Karpas-422 (cell line): Measurements from ENCODE around the gene CATSPERZ. TPM values are rescaled to one million over a fixed set of nuclear protein-coding genes. Genes with fewer than 3 reads are reported as not detected.

Experiments
- DNase-seq: peaks from one replicate; pipeline ENCODE4 v3.0.0-alpha.2; 2015
- H2AFZ ChIP-seq: fragments of 200-600 bp; sonication (generic); 2 replicates; pipeline ENCODE4 v1.6.1; 2014; ENCODE audit warnings: antibody characterized with exemption, low read length, mixed read lengths
- H3K27ac ChIP-seq: fragments of 200-600 bp; sonication (generic); 2 replicates; pipeline ENCODE4 v1.5.1; 2014; ENCODE audit warnings: mild to moderate bottlenecking, low read length, moderate library complexity
- H3K27me3 ChIP-seq: fragments of 200-600 bp; sonication (generic); 2 replicates; pipeline ENCODE4 v1.6.1; 2014; ENCODE audit warnings: low read length, mixed read lengths
- H3K36me3 ChIP-seq: fragments of 200-600 bp; sonication (generic); 2 replicates; pipeline ENCODE4 v1.6.1; 2014; ENCODE audit warnings: low read length, mixed read lengths; ENCODE audit not compliant: insufficient read depth
- H3K4me1 ChIP-seq: fragments of 200-600 bp; sonication (generic); 2 replicates; pipeline ENCODE4 v1.6.1; 2014; ENCODE audit warnings: mild to moderate bottlenecking, low read length, mixed read lengths
- H3K4me2 ChIP-seq: fragments of 200-600 bp; sonication (generic); 2 replicates; pipeline ENCODE4 v1.6.1; 2014; ENCODE audit warnings: low read length, low read depth, mild to moderate bottlenecking; ENCODE audit not compliant: poor library complexity, severe bottlenecking
- H3K4me3 ChIP-seq: fragments of 200-600 bp; sonication (generic); 2 replicates; pipeline ENCODE4 v1.5.1; 2014; ENCODE audit warnings: mild to moderate bottlenecking, antibody characterized with exemption, low read length, mixed read lengths
- H3K79me2 ChIP-seq: fragments of 200-600 bp; sonication (generic); 2 replicates; pipeline ENCODE4 v1.6.1; 2014; ENCODE audit warnings: mild to moderate bottlenecking, low read length, mixed read lengths
- H3K9ac ChIP-seq: fragments of 200-600 bp; sonication (generic); 2 replicates; pipeline ENCODE4 v1.6.0; 2014; ENCODE audit warnings: low read length
- H3K9me2 ChIP-seq: fragments of 200-600 bp; sonication (generic), shearing (Covaris generic); replicated peaks from 2 replicates; pipeline ENCODE4 v1.6.0; 2014; ENCODE audit warnings: mild to moderate bottlenecking, low read length, moderate library complexity; ENCODE audit not compliant: insufficient read depth
- H3K9me3 ChIP-seq: fragments of 300-700, 200-600 bp; sonication (generic); 2 replicates; pipeline ENCODE4 v1.6.1; 2014; ENCODE audit warnings: low read length, mixed read lengths
- H4K20me1 ChIP-seq: fragments of 200-600 bp; sonication (generic); 2 replicates; pipeline ENCODE4 v1.6.1; 2014; ENCODE audit warnings: mild to moderate bottlenecking, antibody characterized with exemption, low read length, low read depth; ENCODE audit not compliant: insufficient read depth
- total RNA-seq: library from RNA; depleted of rRNA; stranded (reverse); fragments of >200 nt; shearing (Covaris generic); gene quantifications from 2 replicates; pipeline ENCODE4 v1.2.3, GENCODE V29; 2014; ENCODE audit warnings: low replicate concordance

The CATSPERZ gene
- total RNA-seq, 1 experiment from 2014 or later, result not detected

DNA sequence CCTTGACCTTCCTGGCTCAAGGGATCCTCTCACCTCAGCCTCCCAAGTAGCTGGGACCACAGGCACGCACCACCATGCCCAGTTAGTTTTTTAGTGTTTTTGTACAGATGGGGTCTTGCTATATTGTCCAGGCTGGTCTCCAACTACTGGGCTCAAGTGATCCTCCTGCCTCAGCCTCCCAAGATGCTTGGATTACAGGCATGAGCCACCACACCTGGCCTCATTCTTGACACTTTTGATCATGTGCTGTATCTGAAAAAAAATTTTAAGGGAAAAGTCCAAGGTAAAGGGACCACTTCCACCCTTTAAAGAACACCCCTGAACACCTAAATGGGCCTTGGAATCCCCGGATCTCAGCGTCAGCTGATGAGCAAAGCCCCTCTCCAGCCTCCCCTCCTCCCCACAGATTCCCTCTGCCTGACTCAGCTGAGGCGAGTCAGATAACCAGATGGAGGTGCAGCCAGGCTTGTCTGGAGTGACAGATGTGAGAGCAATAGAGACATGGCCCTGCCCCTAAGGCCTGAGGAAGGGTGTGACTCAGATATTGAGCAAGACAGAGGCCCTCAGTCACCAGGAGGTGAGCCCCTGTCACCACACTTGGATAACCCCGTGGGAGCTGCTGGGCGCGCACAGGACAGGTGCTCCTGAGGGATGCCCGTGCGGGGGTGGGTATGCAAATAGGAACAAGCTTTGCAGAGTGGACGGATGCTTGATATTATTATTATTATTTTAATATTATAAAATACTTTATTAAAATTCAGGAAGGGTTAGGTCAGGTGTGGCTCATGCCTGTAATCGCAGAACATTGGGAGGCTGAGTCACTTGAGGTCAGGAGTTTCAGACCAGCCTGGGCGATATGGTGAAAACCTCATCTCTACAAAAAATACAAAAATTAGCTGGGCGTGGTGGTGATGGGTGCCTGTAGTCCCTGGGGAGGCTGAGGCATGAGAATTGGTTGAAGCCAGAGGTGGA is 34.9 kb downstream of the CATSPERZ start:
- Histone ChIP-seq H3K4me3 (no peak overlapping the region), H3K36me3 (peaks cover 11% of the 10 kb centered on the region; the same call in 1 of the 2 replicates), H3K9me3 (no peaks in the 10 kb centered on the region), H3K4me1 (peaks cover 55% of the 10 kb centered on the region), H3K79me2 (peaks cover 26% of the 10 kb centered on the region), H3K4me2 (peak overlapping the region; percentile 33), H3K9me2 (no peaks in the 10 kb centered on the region), H3K9ac (0 out of 2 replicates have a peak overlapping the region, but pooled peaks have one; percentile 13), H3K27me3 (no peaks in the 10 kb centered on the region), H4K20me1 (peaks cover 3% of the 10 kb centered on the region; the same call in 1 of the 2 replicates), H3K27ac (peak overlapping the region; percentile 90), H2AFZ (no peak overlapping the region)
- DNase-seq, result peak; percentile 97

DNA sequence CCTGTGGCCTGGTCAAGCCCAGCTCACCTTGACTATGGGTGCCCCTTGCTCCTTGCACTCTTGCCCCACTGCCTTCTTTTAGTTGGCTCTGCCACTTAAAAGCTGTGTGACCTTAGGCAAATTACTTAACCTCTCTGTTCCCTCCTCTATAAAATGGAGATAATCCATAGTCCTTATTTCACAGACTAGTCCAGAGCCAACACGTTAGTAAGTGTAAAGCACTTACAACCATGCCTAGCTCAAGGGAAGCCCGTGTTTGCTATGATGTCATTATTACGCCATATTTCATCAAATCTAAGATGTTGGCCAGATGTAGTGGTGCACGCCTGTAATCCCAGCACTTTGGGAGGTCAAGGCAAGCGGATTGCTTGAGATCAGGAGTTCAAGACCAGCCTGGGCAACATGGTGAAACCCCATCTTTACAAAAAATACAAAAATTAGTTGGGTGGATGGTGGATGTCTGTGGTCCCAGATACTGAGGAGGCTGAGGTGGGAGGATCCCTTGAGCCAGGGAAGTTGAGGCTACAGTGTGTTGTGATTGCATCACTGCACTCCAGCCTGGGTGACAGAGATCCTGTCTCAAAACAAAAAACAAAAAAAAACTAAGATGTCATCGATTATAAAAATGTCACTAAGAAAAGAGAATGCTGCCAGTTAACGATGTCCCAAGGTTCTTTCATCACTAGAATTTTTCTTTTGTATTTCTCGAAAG is 37.5 kb downstream of the CATSPERZ start:
- H4K20me1 ChIP-seq, result peaks cover 16% of the 10 kb centered on the region; the same call in 1 of the 2 replicates
- peaks cover 59% of the 10 kb centered on the region for H3K4me1 ChIP-seq
- H3K36me3 ChIP-seq, result peaks cover 11% of the 10 kb centered on the region; the same call in 1 of the 2 replicates
- no peak overlapping the region for H3K9ac ChIP-seq
- H2AFZ ChIP-seq, result no peak overlapping the region
- no peaks in the 10 kb centered on the region for H3K9me3 ChIP-seq
- DNase-seq, result no peak
- no peaks in the 10 kb centered on the region for H3K27me3 ChIP-seq
- H3K4me2 ChIP-seq, result no peak overlapping the region
- peak overlapping the region; percentile 90; the same call in 1 of the 2 replicates for H3K27ac ChIP-seq
- H3K4me3 ChIP-seq, result no peak overlapping the region
- peaks cover 30% of the 10 kb centered on the region for H3K79me2 ChIP-seq
- no peaks in the 10 kb centered on the region for H3K9me2 ChIP-seq

DNA sequence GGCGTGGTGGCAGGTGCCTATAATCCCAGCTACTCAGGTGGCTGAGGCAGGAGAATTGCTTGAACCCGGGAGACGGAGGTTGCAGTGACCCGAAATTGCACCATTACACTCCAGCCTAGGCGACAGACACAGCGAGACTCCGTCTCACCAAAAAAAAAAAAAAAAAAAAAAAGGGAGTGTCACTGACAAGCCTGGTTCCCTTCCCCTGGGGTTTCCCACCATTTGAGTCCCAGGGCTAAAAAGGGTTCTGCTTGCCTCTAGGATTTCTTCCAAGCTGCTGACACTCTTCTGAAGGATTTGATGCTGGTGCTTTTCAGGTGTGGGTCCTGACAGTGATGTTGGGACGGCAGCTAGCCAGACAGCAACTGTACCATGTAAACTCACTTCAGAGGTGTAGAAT is 38.6 kb downstream of the CATSPERZ start:
- H3K4me2 ChIP-seq, result peak overlapping the region; percentile 90
- peak overlapping the region; percentile 88 for H3K9ac ChIP-seq
- DNase-seq, result no peak
- no peak overlapping the region for H2AFZ ChIP-seq
- peak overlapping the region; percentile 90 for H3K27ac ChIP-seq
- peak overlapping the region; percentile 79 for H3K4me3 ChIP-seq
- H3K79me2 ChIP-seq, result peaks cover 34% of the 10 kb centered on the region
- H3K9me3 ChIP-seq, result no peaks in the 10 kb centered on the region
- no peaks in the 10 kb centered on the region for H3K9me2 ChIP-seq
- H3K36me3 ChIP-seq, result peaks cover 11% of the 10 kb centered on the region
- H3K4me1 ChIP-seq, result peaks cover 59% of the 10 kb centered on the region
- no peaks in the 10 kb centered on the region for H3K27me3 ChIP-seq
- H4K20me1 ChIP-seq, result peaks cover 23% of the 10 kb centered on the region; the same call in 1 of the 2 replicates

DNA sequence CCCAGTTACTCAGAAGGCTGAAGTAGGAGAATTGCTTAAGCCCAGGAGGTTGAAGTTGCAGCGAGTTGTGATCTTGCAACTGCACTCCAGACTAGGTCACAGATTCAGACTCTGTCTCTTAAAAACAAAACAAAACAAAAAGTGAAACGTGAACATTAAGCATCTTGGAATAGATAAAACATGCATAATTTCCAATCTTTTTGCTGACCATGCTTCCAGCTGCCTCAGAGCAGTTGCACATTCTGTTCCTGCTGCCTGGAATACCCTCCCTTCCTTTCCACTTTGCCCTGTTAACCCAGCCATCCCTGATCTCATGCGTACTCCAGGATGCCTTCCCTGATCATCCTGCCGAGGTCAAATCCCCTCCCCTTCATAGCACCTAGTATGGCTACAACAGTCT is 39.1 kb downstream of the CATSPERZ start:
- Histone ChIP-seq H4K20me1 (peaks cover 23% of the 10 kb centered on the region; the same call in 1 of the 2 replicates), H2AFZ (no peak overlapping the region), H3K9ac (peak overlapping the region; percentile 88), H3K36me3 (peaks cover 11% of the 10 kb centered on the region), H3K4me3 (peak overlapping the region; percentile 79), H3K27me3 (no peaks in the 10 kb centered on the region), H3K4me2 (peak overlapping the region; percentile 90), H3K79me2 (peaks cover 34% of the 10 kb centered on the region), H3K4me1 (peaks cover 59% of the 10 kb centered on the region), H3K9me3 (no peaks in the 10 kb centered on the region), H3K9me2 (no peaks in the 10 kb centered on the region), H3K27ac (peak overlapping the region; percentile 90)
- no peak for DNase-seq

DNA sequence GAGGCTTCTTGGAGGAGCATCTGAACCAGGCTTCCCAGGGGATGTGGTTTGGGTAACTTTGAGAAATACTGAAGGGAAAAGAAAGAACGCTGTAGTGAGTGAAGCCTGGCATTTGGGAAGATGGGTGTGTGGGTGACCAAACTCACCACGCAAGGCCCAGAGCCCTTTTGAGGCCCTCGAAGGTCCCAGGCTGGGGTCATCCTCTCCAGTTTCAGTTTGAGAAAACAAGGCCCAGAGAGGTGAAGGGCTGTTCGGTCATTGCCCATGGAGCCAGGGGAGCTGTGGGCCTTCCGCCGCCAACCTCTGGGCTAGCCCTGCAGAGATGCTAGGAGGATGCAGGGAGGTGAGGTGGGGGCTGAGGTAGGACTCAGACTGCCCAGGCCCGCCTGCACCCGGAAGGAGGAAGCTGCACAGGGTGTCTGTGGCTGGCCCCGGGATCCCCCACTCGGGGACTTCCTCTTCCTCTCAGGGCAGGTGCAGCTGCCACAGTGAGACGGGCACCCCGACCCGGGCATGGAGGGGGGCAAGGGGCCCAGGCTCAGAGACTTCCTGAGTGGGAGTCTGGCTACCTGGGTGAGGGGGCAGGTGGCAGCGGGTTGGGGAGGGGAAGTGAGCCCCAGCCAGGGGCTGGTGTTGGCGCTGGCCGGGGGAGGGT is 39.7 kb downstream of the CATSPERZ start, which contains the start of gene CCDC88B:
CCDC88B (plus strand) TSS at position 451 of the 655 bp plus-strand sequence; CDS start at position 514, 63 bp downstream.
- no peaks in the 10 kb centered on the region for H3K9me3 ChIP-seq
- DNase-seq, result peak; percentile 95
- H3K4me1 ChIP-seq, result peaks cover 55% of the 10 kb centered on the region
- H3K9me2 ChIP-seq, result no peaks in the 10 kb centered on the region
- H3K9ac ChIP-seq, result peak within 1 kb of the TSS; percentile 88
- H3K79me2 ChIP-seq, result peaks cover 34% of the 10 kb centered on the region
- H3K4me2 ChIP-seq, result peak within 1 kb of the TSS; percentile 90
- peak within 1 kb of the TSS; percentile 90 for H3K27ac ChIP-seq
- H4K20me1 ChIP-seq, result peaks cover 23% of the 10 kb centered on the region; the same call in 1 of the 2 replicates
- H3K27me3 ChIP-seq, result no peaks in the 10 kb centered on the region
- H3K4me3 ChIP-seq, result peak within 1 kb of the TSS; percentile 79
- H3K36me3 ChIP-seq, result peaks cover 13% of the 10 kb centered on the region
- no peak within 1 kb of the TSS for H2AFZ ChIP-seq

DNA sequence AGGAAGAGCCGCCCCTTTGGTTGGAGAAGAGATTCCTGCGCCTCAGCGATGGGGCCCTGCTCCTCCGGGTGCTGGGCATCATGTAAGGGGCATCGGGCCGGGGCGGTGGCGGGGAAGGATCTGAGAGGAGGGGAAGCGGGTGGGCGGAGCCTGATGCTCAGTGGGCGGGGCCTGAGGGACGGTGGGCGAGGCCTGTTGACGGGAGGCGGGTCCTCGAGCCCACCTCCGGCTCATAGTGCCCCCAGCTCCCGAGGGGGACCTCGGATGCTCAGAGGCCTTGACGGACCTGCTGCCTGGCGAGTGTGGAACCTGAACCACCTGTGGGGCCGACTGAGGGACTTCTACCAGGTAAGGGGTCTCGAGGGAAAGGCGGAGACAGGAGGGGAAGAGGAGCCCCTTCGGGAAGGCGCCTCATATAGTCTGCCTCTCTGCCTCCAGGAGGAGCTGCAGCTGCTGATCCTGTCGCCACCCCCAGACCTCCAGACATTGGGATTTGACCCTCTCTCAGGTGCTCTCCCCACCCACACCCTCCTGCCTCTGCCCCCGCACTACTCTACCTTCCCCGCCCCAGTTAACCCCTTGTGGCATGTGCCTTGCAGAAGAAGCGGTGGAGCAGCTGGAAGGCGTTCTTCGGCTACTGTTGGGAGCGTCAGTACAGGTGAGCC is 40.6 kb downstream of the CATSPERZ start:
- Histone ChIP-seq H3K4me2 (peak overlapping the region; percentile 90), H3K9ac (peak overlapping the region; percentile 88)

DNA sequence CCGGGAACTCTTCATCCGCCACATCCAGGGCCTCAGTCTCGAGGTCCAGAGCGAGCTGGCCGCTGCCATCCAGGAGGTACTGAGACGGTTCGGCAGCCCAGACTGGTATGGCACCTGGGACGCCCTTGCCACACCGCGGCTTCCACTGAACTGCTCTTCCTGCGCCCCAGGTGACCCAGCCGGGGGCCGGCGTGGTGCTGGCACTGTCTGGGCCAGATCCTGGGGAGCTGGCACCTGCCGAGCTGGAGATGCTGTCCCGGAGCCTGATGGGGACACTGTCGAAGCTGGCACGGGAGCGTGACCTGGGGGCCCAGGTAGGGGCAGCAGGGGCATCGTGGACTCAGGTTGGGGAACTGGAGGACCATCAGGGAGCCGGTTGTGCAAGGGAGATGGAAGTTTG is 41.3 kb downstream of the CATSPERZ start:
- H3K9me3 ChIP-seq, result no peaks in the 10 kb centered on the region
- no peaks in the 10 kb centered on the region for H3K9me2 ChIP-seq
- peaks cover 34% of the 10 kb centered on the region for H3K79me2 ChIP-seq
- no peaks in the 10 kb centered on the region for H3K27me3 ChIP-seq
- H3K4me3 ChIP-seq, result no peak overlapping the region
- peak overlapping the region; percentile 90 for H3K4me2 ChIP-seq
- H2AFZ ChIP-seq, result no peak overlapping the region
- no peak for DNase-seq
- H3K27ac ChIP-seq, result no peak overlapping the region
- peaks cover 23% of the 10 kb centered on the region; the same call in 1 of the 2 replicates for H4K20me1 ChIP-seq
- peaks cover 42% of the 10 kb centered on the region for H3K4me1 ChIP-seq
- H3K36me3 ChIP-seq, result peaks cover 13% of the 10 kb centered on the region
- H3K9ac ChIP-seq, result no peak overlapping the region; the same call in 1 of the 2 replicates

More for the DNA sequence above, 40.6 kb downstream of the CATSPERZ start:
- DNase-seq, result peak; percentile 93
- Histone ChIP-seq H3K36me3 (peaks cover 13% of the 10 kb centered on the region), H3K9me3 (no peaks in the 10 kb centered on the region), H3K27me3 (no peaks in the 10 kb centered on the region), H3K79me2 (peaks cover 34% of the 10 kb centered on the region), H3K27ac (peak overlapping the region; percentile 90), H4K20me1 (peaks cover 23% of the 10 kb centered on the region; the same call in 1 of the 2 replicates), H2AFZ (no peak overlapping the region), H3K4me1 (peaks cover 47% of the 10 kb centered on the region), H3K4me3 (peak overlapping the region; percentile 79), H3K9me2 (no peaks in the 10 kb centered on the region)
